GM12891 (cell line): ENCODE measurements around the gene KCNQ2.

Experiments
- DNase-seq: peaks from one replicate; pipeline ENCODE4 v3.0.0; 2011; ENCODE audit warnings: low spot score; ENCODE audit not compliant: insufficient read length
- FAIRE-seq: peaks from 2 replicates; lab custom pipeline; 2011; peaks lifted over from hg19 to GRCh38; lab: Jason Lieb, UNC
- PAX5 ChIP-seq: IDR thresholded peaks from 2 replicates; pipeline ENCODE4 v1.6.1; 2011; ENCODE audit warnings: low read length, moderate library complexity, mild to moderate bottlenecking; ENCODE audit not compliant: insufficient read depth, severe bottlenecking
- POLR2A ChIP-seq: IDR thresholded peaks from 2 replicates; pipeline ENCODE4 v1.6.1; 2011; ENCODE audit warnings: low read depth, low read length, control low read depth
- POLR2AphosphoS5 ChIP-seq: IDR thresholded peaks from 2 replicates; pipeline ENCODE4 v1.6.1; 2011; ENCODE audit warnings: low read depth, low read length, control low read depth
- POU2F2 ChIP-seq: IDR thresholded peaks from 2 replicates; pipeline ENCODE4 v1.6.1; 2011; ENCODE audit warnings: low read depth, mild to moderate bottlenecking, control low read depth, low read length, moderate library complexity
- SPI1 ChIP-seq: IDR thresholded peaks from 2 replicates; pipeline ENCODE4 v1.6.1; 2011; ENCODE audit warnings: low read depth, low read length, control low read depth
- TAF1 ChIP-seq: IDR thresholded peaks from 2 replicates; pipeline ENCODE4 v1.6.1; 2011; ENCODE audit warnings: low read depth, low read length, control low read depth

The KCNQ2 gene

GRCh38 chr20:63392465-63393365, 79.7 kb downstream of the KCNQ2 start:
- DNase-seq (no peak), FAIRE-seq (no peak)
- TF ChIP-seq PAX5, result no peak
- no peak for TF ChIP-seq POLR2AphosphoS5
- no peak for TF ChIP-seq SPI1
- TF ChIP-seq TAF1, result no peak
- no peak for TF ChIP-seq POLR2A
- TF ChIP-seq POU2F2, result no peak

- FAIRE-seq (no peak), DNase-seq (no peak)
- TF ChIP-seq PAX5 (no peak), POU2F2 (no peak), POLR2A (no peak), TAF1 (no peak), POLR2AphosphoS5 (no peak), SPI1 (no peak)
Observed at GRCh38 chr20:63387917-63388316, 84.5 kb downstream of the KCNQ2 start.

GRCh38 chr20:63387393-63387792, 85.1 kb downstream of the KCNQ2 start:
- TF ChIP-seq POLR2AphosphoS5 (no peak), POLR2A (no peak), TAF1 (no peak), PAX5 (no peak), SPI1 (no peak), POU2F2 (no peak; the same call in 1 of the 2 replicates)
- no peak for DNase-seq
- FAIRE-seq, result no peak

- no peak for FAIRE-seq
- no peak for TF ChIP-seq PAX5
- no peak for TF ChIP-seq TAF1
- TF ChIP-seq SPI1, result no peak
- no peak for TF ChIP-seq POLR2A
- TF ChIP-seq POLR2AphosphoS5, result no peak
- no peak for TF ChIP-seq POU2F2
- DNase-seq, result no peak
Observed at GRCh38 chr20:63386491-63386890, 86.0 kb downstream of the KCNQ2 start.

GRCh38 chr20:63385819-63386218, 86.6 kb downstream of the KCNQ2 start:
- no peak for FAIRE-seq
- DNase-seq, result no peak
- no peak for TF ChIP-seq POLR2AphosphoS5
- no peak for TF ChIP-seq TAF1
- TF ChIP-seq SPI1, result no peak
- TF ChIP-seq PAX5, result no peak
- TF ChIP-seq POLR2A, result no peak
- TF ChIP-seq POU2F2, result no peak

GRCh38 chr20:63384336-63384735, 88.1 kb downstream of the KCNQ2 start:
- FAIRE-seq, result no peak
- no peak for TF ChIP-seq PAX5
- TF ChIP-seq SPI1, result no peak
- no peak for TF ChIP-seq POLR2AphosphoS5
- TF ChIP-seq POU2F2, result no peak
- TF ChIP-seq POLR2A, result no peak
- no peak for TF ChIP-seq TAF1
- DNase-seq, result no peak

GRCh38 chr20:63383556-63383955, 88.9 kb downstream of the KCNQ2 start:
- no peak for DNase-seq
- FAIRE-seq, result no peak
- TF ChIP-seq PAX5, result no peak
- TF ChIP-seq POU2F2, result no peak
- no peak for TF ChIP-seq POLR2AphosphoS5
- no peak for TF ChIP-seq SPI1
- TF ChIP-seq POLR2A, result no peak
- TF ChIP-seq TAF1, result no peak

- FAIRE-seq (no peak), DNase-seq (no peak)
- TF ChIP-seq SPI1 (no peak), PAX5 (no peak), POLR2A (no peak), POLR2AphosphoS5 (no peak), POU2F2 (no peak), TAF1 (no peak)
Observed at GRCh38 chr20:63382551-63383300, 89.7 kb downstream of the KCNQ2 start.
